ENCODE results near the gene PAXX.

PAXX gene

GRCh38 chr9:136953771-136954269, 38.4 kb upstream of the PAXX start:
- no peak for DNase-seq

DNA sequence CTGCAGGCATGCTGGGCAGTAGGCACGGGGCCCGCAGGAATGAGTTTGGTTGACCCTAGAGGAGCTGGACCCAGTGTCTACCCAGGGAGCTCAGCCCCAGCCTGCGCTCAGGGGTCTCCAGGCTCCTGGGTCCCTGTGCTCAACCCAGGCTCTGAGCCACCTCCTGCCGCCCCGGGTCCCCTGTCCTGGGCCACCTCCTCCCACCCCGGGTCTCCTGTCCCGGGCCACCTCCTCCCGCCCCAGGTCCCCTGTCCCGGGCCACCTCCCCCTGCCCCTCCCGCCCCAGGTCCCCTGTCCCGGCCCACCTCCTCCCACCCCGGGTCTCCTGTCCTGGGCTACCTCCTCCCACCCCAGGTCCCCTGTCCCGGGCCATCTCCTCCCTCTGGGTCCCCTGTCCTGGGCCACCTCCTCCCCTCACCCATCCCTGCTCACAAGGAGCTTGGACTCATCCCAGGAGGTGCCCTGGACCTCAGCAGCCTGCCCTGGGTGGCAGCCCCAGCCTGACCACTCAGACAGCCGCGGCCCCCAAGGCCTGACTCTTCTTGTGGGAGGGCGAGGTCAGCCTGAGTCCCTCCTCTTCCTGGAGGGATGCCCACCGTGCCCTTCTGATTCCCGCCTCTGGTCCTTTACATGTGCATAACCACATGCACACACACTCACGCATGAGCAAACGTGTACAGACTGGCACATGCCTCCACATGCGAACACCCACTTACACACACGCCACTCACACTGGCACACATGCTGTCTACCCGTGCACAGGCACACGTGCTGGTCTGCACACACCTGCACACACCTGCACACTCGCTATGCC, 37.7 kb upstream of the PAXX start:
- DNase-seq: no peak

GRCh38 chr9:136955202-136955942, 36.9 kb upstream of the PAXX start:
- DNase-seq: no peak

DNA sequence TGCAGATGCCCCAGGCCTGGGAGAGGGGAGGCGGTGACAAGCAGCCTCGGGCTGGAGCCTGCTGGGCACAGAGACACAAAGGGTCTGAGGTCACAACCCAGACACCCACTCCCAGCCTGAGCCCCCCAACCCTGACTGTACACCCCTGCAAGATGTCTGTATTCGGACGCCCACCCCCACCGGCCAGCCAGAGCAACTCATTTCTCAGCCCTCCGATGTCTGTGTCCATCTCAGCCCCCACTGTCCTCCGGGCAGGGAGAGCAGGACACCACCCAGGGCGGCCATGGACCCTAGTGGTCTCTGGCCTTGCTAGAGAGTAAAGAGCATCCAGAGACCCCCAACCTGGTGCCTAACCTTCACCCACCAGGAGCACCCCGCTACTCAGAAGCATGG, 36.3 kb upstream of the PAXX start:
- DNase-seq: no peak

DNA sequence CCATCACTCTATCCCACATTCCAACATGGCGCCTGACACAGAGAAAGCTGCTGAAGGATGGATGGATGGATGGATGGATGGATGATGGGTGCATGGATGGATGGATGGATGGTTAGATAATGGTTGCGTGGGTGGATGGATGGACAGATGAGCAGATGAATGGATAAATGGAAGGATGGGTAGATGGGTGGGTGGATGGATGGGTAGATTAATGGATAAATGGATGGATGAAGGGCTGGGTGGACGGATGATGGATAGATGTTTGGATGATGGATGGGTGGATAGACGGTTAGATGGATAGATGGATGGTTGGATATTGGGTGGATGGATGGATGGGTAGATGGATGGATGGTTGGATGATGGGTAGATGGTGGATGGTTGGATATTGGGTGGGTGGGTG, 35.6 kb upstream of the PAXX start:
- DNase-seq: no peak

GRCh38 chr9:136957461-136957860, 34.8 kb upstream of the PAXX start:
- DNase-seq: no peak

DNA sequence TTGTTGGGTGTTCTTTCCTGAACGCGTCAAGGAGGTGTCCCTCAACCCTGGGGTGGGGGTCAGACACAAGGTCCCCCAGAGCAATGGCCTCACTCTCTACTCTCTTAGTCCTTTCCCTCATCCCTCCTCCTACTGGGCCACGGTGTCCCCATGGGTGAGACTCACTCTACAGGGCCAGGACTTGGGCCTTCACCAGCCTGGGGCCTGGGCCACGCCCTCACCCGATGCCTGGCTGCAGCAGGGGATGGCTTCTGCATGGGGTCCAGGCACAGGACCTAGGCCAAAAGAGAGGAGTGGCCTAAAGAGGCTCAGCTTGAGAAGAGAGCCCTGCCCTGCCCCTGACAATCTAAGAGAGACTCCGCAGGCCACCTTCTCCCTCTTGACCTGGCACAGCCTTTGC, 34.3 kb upstream of the PAXX start:
- no peak for DNase-seq

GRCh38 chr9:136958473-136958872, 33.7 kb upstream of the PAXX start:
- DNase-seq: no peak

GRCh38 chr9:136958898-136959850, 33.0 kb upstream of the PAXX start:
- DNase-seq: no peak

DNA sequence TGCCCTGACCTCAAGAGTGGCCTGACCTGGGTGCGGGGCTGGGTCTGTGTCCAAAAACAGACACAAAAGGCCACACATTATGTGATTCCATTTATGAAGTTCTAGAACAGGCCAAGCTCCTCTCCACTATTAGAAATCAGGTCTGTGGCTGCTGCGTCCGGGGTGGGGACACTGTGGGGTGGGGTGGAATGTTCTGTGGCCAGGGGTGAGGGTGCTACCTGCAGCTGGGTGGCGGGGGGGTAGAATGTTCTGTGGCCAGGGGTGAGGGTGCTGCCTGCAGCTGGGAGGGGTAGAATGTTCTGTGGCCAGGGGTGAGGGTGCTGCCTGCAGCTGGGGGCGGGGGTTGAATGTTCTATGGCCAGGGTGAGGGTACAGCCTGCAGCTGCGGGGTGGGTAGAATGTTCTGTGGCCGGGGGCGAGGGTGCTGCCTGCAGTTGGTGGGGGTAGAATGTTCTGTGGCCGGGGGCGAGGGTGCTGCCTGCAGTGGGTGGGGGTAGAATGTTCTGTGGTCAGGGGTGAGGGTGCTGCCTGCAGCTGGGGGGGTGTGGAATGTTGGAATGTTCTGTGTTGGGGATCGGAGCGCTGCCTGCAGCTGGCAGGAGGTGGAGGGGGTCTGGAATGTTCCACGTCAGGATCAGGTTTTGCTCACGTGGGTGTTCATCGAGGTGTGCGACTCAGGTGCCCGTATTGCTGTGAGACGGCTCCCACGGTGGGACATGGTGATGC, 31.8 kb upstream of the PAXX start:
- no peak for DNase-seq

GRCh38 chr9:136960938-136961275, 31.3 kb upstream of the PAXX start:
- no peak for DNase-seq

DNA sequence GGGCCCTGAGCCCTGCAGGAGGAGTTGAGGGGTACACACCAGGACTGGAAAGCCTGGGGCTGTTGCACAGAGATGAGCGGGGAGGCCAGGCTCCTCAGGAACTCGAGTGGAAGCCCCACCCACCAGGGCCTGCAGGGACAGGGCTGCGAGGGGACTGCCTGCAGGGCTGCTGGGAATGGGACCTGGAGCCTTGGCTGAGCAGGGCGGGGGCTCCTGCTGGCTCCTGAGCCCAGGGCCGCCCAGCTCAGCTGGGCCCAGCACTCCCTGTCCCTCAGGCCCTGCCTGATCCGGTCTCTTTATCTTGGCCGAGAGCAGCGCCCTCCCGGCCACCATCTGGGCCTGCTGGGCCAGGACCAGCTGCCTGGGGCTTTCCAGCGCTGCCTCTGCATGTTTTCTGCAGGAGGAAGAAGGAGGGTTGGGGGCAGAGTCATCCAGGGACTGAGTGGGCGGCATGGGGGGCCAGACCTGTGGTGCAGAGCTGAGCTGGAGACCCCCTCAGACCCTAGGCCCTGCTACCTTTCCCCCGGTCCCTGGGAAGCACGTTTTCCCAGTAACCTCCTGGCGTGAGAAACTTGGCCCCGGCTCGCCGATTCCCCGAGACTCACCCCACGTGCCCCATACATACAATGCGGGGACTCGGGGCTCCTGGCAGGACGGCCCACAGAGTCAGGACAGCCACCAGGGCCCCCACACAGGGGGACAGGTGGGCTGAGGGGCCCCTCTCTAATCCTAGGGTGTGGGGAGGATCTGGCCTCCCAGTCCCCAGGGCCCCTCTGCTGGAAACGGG, 30.8 kb upstream of the PAXX start:
- DNase-seq: no peak

DNA sequence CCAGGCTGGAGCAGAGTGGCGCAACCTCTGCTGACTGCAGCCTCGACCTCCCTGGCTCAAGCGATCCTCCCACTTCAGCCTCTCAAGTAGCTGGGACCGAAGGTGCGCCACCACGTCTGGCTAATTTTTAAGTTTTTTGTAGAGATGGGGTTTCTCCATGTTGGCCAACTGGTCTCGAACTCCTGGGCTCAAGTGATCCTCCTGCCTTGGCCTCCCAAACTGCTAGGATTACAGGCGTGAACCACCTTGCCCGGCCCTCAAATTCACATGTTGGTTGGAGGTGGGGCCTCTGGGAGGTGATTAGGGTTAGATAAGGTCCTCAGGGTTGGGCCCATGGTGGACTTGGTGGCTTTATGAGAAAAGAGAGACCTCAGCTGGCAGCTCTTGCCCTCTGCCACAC, 30.1 kb upstream of the PAXX start:
- DNase-seq: no peak

DNA sequence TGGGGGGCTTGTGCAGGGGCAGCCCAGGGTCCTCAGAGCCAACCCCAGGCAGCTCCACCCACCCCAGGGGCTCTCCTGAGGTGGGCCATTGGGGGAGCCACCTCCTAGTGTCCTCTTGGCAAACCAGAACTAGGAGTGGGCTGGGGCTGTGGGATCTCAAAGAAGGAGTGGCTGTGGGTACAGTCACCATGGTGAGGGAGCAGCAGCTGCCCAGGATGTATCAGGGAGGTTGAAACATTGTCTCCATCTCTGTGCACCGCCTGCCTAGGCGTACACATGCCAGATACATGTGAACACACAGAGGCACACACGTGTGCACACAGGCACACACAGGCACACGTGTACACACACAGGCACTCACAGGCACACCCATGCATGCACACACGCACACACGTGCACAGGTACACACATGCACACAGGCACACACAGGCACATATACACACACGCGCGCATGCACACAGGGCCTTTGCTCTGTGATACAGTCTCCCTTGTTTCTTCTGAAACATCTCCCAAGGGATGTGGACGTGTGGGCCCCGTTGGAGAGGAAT, 29.4 kb upstream of the PAXX start:
- no peak for DNase-seq

GRCh38 chr9:136963341-136963740, 28.9 kb upstream of the PAXX start:
- no peak for DNase-seq

DNA sequence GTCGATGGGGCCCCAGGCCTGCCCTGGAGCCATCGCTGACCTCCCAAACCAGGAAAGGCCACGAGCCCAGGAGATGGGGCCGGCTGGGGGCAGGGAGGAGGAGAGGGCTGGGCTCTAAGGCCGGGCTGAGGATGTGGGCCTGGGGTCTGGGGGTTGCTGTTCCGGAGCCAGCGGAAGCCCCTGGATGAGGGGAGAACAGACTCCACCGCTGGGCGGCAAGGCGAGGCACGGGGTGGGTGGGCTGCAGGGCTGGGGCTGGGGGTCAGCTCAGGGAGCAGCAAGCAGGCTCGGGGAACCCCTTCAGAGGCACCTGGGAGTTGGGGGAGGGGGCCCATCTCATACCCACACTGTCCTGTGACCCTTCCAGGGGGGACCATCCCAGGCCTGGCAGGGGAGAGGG, 28.5 kb upstream of the PAXX start:
- no peak for DNase-seq

DNA sequence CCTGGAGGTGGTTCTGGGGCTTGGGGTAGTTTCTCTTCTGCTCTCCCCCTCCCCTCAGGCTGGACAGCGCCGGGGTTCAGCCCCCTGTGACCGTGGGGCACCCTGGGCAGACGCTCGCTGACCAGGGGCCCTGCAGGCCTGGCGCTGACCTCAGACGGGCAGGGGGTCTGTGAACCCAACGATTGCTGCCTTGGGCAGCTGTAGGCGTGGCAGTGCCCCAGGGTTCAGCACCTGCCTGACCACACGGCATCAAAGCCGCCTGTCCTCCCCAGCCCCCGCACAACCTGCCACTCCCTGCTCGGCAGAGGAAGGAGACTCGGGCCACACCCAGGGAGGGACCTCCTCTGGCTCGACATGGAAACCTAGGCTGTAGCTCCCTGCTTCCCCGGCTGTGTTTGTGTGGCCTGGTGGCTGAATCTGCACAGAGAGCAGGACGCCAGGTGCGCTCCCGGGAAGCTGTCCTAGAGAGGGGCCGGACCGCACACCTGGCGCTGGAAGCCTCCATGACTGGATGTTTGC, 28.0 kb upstream of the PAXX start:
- DNase-seq: no peak

- no peak for DNase-seq
Observed at GRCh38 chr9:136964833-136965422, 27.3 kb upstream of the PAXX start.

GRCh38 chr9:136965771-136966484, 26.3 kb upstream of the PAXX start:
- no peak for DNase-seq
